Breast epithelium (tissue), 4 donors: ENCODE data around the gene RANBP3L. TPM values are rescaled to one million over a fixed set of nuclear protein-coding genes. Genes with fewer than 3 reads are reported as not detected.

Experiments used
- DNase-seq, 2 donors: peaks; one replicate each; pipeline ENCODE4 v3.0.0-alpha.2; 2019; ENCODE audit warnings: low spot score in 2 of 2
- H3K27ac ChIP-seq, 2 donors: fragments of 200-600 bp; sonication (generic) in 1 of 2; one replicate each; pipeline ENCODE4 v1.5.1; 2016 to 2019; ENCODE audit warnings: mild to moderate bottlenecking in 1 of 2
- H3K27me3 ChIP-seq, 2 donors: fragments of 200-600 bp; sonication (generic) in 1 of 2; one replicate each; pipeline versions ENCODE4 v1.5.1 to v1.6.0; 2017 to 2019; ENCODE audit warnings: control low read depth in 1 of 2, mild to moderate bottlenecking in 1 of 2
- H3K36me3 ChIP-seq: fragments of 200-600 bp; one replicate; pipeline ENCODE4 v1.5.1; 2019
- H3K4me1 ChIP-seq, 2 donors: fragments of 200-600 bp; sonication (generic); one replicate each; pipeline ENCODE4 v1.5.1; 2016 to 2019; ENCODE audit warnings: control low read depth in 1 of 2
- H3K4me3 ChIP-seq, 3 donors: fragments of 200-600 bp; sonication (generic); 1 replicate in 2 of 3; 2 replicates in 1 of 3; pipeline ENCODE4 v1.5.1; 2016 to 2019; ENCODE audit warnings: mild to moderate bottlenecking in 3 of 3, moderate library complexity in 2 of 3
- H3K9me3 ChIP-seq, 2 donors: fragments of 200-600 bp; sonication (generic) in 1 of 2; one replicate each; pipeline ENCODE4 v1.5.1; 2016 to 2019; ENCODE audit warnings: control low read depth in 1 of 2
- CTCF ChIP-seq, 3 donors: fragments of 450-650 bp; IDR thresholded peaks; one replicate each; pipeline ENCODE4 v1.5.1; 2016 to 2017; ENCODE audit warnings: antibody characterized with exemption in 3 of 3, mild to moderate bottlenecking in 3 of 3, moderate library complexity in 3 of 3
- POLR2A ChIP-seq: fragments of 450-650 bp; IDR thresholded peaks from one replicate; pipeline ENCODE4 v1.6.1; 2016; ENCODE audit warnings: antibody characterized with exemption, mild to moderate bottlenecking, moderate library complexity
- POLR2AphosphoS5 ChIP-seq, 3 donors: sonication (generic); formaldehyde crosslinking; IDR thresholded peaks; one replicate each; pipeline ENCODE4 v1.6.1; 2017; ENCODE audit warnings: antibody characterized with exemption in 3 of 3
- intact Hi-C: fragments of 100-400 bp; cut with DNase I; formaldehyde crosslinking; loops from one replicate; pipeline ENCODE4 v1.15.1; 2023; ENCODE audit warnings: low total_unique reads
- total RNA-seq, 3 donors: library from RNA; depleted of rRNA; stranded (reverse); fragments of >200 nt; gene quantifications; one replicate each; pipeline ENCODE4 v1.1.0, GENCODE V29; 2016

Gene RANBP3L
- total RNA-seq, 3 donors from 2014 or later, result 2.3 to 22.2 (median 11.0) TPM

GRCh38 chr5:36237751-36238150 is 64.0 kb downstream of the RANBP3L start:
- intact Hi-C loops, result no loop called here
- Histone ChIP-seq H3K9me3 (no peaks in the 10 kb centered on the region), H3K36me3 (no peaks in the 10 kb centered on the region), H3K4me3 (no peak overlapping the region), H3K27ac (peak overlapping the region in 1 of 2 donors; percentile 10), H3K4me1 (no peaks in the 10 kb centered on the region), H3K27me3 (no peaks in the 10 kb centered on the region)
- DNase-seq, result no peak
- no peak for TF ChIP-seq POLR2AphosphoS5 (IDR thresholded peaks at IDR 0.05)
- no peak for TF ChIP-seq POLR2A
- no peak for TF ChIP-seq CTCF (IDR thresholded peaks at IDR 0.05)

GRCh38 chr5:36236801-36237200 is 64.9 kb downstream of the RANBP3L start:
- TF ChIP-seq CTCF (IDR thresholded peaks at IDR 0.05), result no peak
- no peak for TF ChIP-seq POLR2AphosphoS5 (IDR thresholded peaks at IDR 0.05)
- no peak for TF ChIP-seq POLR2A
- H3K27ac ChIP-seq, result no peak overlapping the region

GRCh38 chr5:36232533-36232932 is 69.2 kb downstream of the RANBP3L start:
- Histone ChIP-seq H3K36me3 (no peaks in the 10 kb centered on the region), H3K4me3 (no peak overlapping the region), H3K27me3 (no peaks in the 10 kb centered on the region), H3K4me1 (no peaks in the 10 kb centered on the region), H3K9me3 (no peaks in the 10 kb centered on the region), H3K27ac (no peak overlapping the region)
- TF ChIP-seq CTCF (IDR thresholded peaks at IDR 0.05), result no peak
- TF ChIP-seq POLR2AphosphoS5 (IDR thresholded peaks at IDR 0.05), result no peak
- no peak for TF ChIP-seq POLR2A
- intact Hi-C loops, result no loop called here
- no peak for DNase-seq

More at GRCh38 chr5:36236801-36237200, 64.9 kb downstream of the RANBP3L start:
- no peaks in the 10 kb centered on the region for H3K27me3 ChIP-seq
- H3K9me3 ChIP-seq, result no peaks in the 10 kb centered on the region
- intact Hi-C loops, result no loop called here
- H3K4me1 ChIP-seq, result no peaks in the 10 kb centered on the region
- no peaks in the 10 kb centered on the region for H3K36me3 ChIP-seq
- no peak for DNase-seq
- H3K4me3 ChIP-seq, result no peak overlapping the region

- Histone ChIP-seq H3K27me3 (no peaks in the 10 kb centered on the region), H3K9me3 (no peaks in the 10 kb centered on the region), H3K27ac (no peak overlapping the region), H3K36me3 (no peaks in the 10 kb centered on the region), H3K4me1 (no peaks in the 10 kb centered on the region), H3K4me3 (no peak overlapping the region)
- intact Hi-C loops, result no loop called here
- no peak for DNase-seq
- no peak for TF ChIP-seq POLR2A
- TF ChIP-seq POLR2AphosphoS5 (IDR thresholded peaks at IDR 0.05), result no peak
- TF ChIP-seq CTCF (IDR thresholded peaks at IDR 0.05), result no peak
Observed at GRCh38 chr5:36230151-36230790, 71.4 kb downstream of the RANBP3L start.

- intact Hi-C loops, result no loop called here
Observed at GRCh38 chr5:36228505-36228904, 73.2 kb downstream of the RANBP3L start.

More at GRCh38 chr5:36228505-36228904, 73.2 kb downstream of the RANBP3L start:
- H3K27me3 ChIP-seq, result no peaks in the 10 kb centered on the region
- no peaks in the 10 kb centered on the region for H3K36me3 ChIP-seq
- no peak overlapping the region for H3K27ac ChIP-seq
- H3K4me3 ChIP-seq, result no peak overlapping the region
- no peaks in the 10 kb centered on the region for H3K9me3 ChIP-seq
- no peaks in the 10 kb centered on the region for H3K4me1 ChIP-seq
- TF ChIP-seq POLR2A, result no peak
- TF ChIP-seq CTCF (IDR thresholded peaks at IDR 0.05), result no peak
- TF ChIP-seq POLR2AphosphoS5 (IDR thresholded peaks at IDR 0.05), result no peak
- DNase-seq, result no peak
